G401 (cell line): ENCODE data around the gene EPHA6. TPM values are rescaled to one million over a fixed set of nuclear protein-coding genes. Genes with fewer than 3 reads are reported as not detected.
"Not testable (repeated sequence)": the region's sequence is repeated elsewhere in the genome, so short reads cannot be mapped to it uniquely, and the experiment has no call there.

Experiments
- DNase-seq: peaks from one replicate; pipeline ENCODE4 v3.0.0-alpha.2; 2015; ENCODE audit warnings: low spot score
- in situ Hi-C: cut with HindIII; loops from 2 replicates; pipeline ENCODE4 v1.10.0; 2016; ENCODE audit warnings: low sequenced_read_pairs, mixed read lengths
- total RNA-seq: library from RNA; depleted of rRNA; stranded (reverse); fragments of >200 nt; shearing (Covaris generic); gene quantifications from 2 replicates; pipeline ENCODE4 v1.2.3, GENCODE V29; 2014

Gene EPHA6
- total RNA-seq, 1 experiment from 2014 or later, result not detected

DNA sequence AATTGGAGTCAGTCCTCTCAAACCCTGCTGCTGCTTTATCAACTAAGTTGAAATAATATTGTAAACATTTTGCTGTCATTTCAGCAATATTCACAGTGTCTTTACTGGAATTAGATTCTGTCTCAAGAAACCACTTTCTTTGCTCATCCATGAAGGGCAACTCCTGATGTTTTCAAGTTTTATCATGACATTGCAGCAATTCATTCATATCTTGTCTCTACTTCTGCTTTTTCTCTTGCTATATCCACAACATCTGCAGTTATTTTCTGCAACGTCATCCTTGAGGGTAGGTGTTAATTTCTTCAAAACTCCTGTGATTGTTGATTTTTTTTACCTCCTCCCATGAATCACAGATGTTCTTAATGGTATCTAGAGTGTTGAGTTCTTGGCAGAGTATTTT is 181.6 kb downstream of the EPHA6 start:
- no peak for DNase-seq
- in situ Hi-C loops, result no loop called here

GRCh38 chr3:97001611-97002010 is 187.2 kb downstream of the EPHA6 start:
- in situ Hi-C loops, result no loop called here
- no peak for DNase-seq

GRCh38 chr3:97009427-97010019 is 195.1 kb downstream of the EPHA6 start:
- in situ Hi-C loops, result no loop called here

DNA sequence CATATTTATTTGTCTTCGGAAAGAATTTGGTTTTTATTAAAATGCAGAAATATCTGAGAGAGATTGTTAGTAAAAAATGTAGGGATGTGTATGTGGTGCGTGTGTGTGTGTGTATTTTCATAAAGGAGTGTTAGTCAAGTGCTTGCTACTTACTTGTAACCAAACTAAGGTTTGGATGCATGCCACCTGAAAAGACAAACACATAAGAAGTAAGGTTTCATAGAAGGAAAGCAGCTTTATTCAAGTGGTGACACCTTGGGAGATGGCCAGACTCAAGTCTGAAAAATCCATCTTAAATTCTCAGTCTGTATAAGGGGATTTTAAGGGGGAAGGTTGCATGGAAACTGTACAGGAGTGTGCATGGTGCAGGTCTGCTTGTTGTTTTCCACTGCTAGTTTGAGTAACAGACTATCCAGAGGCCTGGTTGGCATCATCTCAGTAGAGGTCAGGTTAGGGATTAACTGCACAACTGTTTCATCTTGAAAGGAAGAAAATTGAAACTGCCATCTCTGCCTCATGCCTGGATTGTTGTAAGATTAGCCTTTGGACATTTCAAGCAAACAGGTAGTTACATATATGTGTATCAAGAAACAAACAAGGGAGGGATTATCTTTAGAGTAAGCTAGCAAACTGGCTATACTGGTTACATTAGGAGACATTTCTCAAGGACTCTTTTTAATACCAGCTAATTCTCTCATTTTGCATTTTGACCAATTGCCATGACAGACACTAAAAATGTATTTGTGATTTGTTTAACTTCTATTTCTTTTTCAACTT is 196.7 kb downstream of the EPHA6 start:
- no peak for DNase-seq

More at GRCh38 chr3:97009427-97010019, 195.1 kb downstream of the EPHA6 start:
- no peak for DNase-seq

GRCh38 chr3:97021778-97022177 is 207.4 kb downstream of the EPHA6 start:
- in situ Hi-C loops, result no loop called here
- no peak for DNase-seq

More for the DNA sequence above, 196.7 kb downstream of the EPHA6 start:
- in situ Hi-C loops, result no loop called here

DNA sequence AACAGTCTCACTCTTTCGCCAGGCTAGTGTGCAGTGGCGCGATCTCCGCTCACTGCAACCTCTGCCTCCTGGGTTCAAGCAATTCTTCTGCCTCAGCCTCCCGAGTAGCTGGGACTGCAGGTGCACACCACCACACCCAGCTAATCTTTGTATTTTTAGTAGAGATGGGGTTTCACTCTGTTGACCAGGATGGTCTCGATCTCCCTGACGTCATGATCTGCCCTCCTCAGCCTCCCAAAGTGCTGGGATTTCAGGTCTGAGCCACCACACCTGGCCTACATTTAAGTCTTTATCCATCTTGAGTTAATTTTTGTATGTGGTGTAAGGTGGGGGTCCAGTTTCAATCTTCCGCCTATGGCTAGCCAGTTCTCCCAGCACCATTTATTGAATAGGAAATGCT is 211.2 kb downstream of the EPHA6 start:
- DNase-seq, in situ Hi-C loops: not testable (repeated sequence)

GRCh38 chr3:97029972-97030371 is 215.6 kb downstream of the EPHA6 start:
- no peak for DNase-seq
- in situ Hi-C loops, result no loop called here

DNA sequence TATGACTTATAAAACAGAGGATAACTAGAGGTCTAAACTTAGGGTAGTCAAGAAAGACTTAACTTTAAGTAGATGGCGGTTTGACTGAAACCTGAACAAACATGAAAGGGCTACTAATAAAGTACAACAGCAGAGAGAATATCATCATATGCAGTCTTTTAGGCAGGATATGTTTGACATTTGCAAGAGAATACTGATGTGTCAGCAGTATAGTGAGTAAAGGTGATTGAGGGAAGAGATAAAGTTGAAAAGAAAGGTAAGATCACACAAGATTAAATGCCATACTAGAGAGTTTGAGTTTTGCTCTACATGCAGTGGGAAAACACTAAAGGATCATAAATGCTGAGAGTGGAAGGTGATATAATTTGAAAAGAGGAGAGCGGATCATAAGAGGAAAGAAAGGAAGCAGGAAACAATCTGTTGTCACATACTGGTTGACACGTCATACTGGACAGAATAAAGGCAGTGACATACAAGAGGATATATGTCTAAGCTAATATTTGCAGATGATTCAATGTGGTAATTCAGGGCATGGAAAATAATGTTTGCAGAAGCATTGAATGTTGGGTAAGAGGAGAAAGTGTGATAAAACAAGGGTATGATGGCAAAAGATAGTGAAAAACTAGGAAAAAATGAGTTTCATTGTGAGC is 223.0 kb downstream of the EPHA6 start:
- in situ Hi-C loops, result no loop called here
- DNase-seq, result no peak

DNA sequence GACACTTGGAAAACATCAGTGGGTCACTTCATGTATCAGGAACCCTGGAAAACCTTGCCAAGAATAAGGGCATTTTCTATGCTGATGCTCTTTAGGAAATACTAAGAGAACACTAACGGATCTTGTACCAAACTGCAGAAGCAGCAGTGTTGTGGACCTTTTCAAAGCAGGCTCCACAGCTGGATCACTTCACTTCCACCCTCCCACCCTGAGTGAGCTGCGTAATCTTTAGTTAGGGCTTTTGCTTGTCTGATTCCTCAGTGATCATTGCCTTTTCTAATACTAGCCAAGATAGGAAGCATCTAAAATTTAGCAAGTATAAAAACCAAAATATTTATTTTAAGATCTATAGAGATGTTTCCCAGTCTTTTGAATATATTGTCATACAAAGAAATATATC is 229.0 kb downstream of the EPHA6 start:
- DNase-seq, result no peak
- in situ Hi-C loops, result no loop called here

GRCh38 chr3:97057365-97057764 is 243.0 kb downstream of the EPHA6 start:
- DNase-seq, result no peak
- in situ Hi-C loops, result no loop called here

DNA sequence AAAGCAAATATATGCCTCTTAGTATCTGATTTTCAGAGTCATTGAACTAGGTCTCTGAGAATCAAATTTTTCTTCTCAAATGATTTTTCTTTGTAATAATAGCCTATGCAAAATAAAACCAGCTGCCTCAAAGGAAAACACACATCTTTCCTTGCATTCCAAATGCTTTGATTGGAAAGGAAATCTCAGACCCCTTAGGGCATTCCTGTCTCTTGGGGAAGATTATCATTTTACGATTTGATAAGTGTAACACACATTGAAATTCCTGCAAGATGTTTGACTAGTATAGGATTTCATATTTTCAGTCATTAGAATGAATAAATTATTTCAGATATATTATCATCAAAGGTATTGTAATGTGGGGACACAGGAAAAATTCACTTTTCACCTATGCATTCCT is 244.8 kb downstream of the EPHA6 start:
- in situ Hi-C loops, result no loop called here
- DNase-seq, result no peak

- no peak for DNase-seq
- in situ Hi-C loops, result no loop called here
Observed at GRCh38 chr3:97066531-97066930, 252.1 kb downstream of the EPHA6 start.

- in situ Hi-C loops, result no loop called here
- DNase-seq, result no peak
Observed at GRCh38 chr3:97070302-97070701, 255.9 kb downstream of the EPHA6 start.

DNA sequence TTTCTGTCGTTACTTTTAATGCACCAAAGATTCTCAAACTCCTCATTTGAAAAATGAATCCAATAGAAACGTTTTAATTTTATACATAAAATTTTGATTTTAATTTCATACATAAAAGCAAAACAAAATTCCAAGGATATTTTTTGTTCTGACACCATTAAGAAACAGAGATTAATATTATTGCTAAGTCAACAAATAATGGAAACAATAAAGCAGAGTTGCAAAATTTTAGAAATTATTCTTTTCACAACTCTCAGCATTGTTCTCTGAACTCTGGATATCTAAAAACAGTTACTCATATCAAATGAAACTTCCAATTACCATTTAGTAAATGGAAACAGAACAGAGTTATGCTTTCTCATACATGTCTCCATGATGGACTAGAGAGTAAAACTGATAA is 260.2 kb downstream of the EPHA6 start:
- in situ Hi-C loops, result no loop called here
- DNase-seq, result no peak

DNA sequence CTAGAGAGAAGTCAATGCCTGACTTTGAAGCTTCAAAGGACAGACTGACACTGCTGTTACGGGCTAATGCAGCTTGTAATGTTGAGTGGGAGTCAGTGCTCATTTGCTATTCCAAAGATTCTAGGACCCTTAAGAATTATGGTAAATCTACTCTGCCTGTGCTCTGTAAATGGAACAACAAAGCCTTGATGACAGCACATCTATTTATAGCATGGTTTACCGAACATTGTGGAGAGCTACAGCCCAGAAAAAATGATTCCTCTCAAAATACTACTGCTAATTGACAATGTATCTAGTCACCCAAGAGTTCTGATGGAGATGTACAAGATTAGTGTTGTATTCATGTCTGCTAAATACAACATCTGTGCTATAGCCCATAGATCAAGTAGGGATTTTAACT is 262.3 kb downstream of the EPHA6 start:
- in situ Hi-C loops, result no loop called here
- DNase-seq, result no peak

- in situ Hi-C loops, result no loop called here
Observed at GRCh38 chr3:97089621-97090020, 275.2 kb downstream of the EPHA6 start.

GRCh38 chr3:97102641-97103040 is 288.2 kb downstream of the EPHA6 start:
- in situ Hi-C loops, result no loop called here
- DNase-seq, result no peak

More at GRCh38 chr3:97089621-97090020, 275.2 kb downstream of the EPHA6 start:
- DNase-seq, result no peak

DNA sequence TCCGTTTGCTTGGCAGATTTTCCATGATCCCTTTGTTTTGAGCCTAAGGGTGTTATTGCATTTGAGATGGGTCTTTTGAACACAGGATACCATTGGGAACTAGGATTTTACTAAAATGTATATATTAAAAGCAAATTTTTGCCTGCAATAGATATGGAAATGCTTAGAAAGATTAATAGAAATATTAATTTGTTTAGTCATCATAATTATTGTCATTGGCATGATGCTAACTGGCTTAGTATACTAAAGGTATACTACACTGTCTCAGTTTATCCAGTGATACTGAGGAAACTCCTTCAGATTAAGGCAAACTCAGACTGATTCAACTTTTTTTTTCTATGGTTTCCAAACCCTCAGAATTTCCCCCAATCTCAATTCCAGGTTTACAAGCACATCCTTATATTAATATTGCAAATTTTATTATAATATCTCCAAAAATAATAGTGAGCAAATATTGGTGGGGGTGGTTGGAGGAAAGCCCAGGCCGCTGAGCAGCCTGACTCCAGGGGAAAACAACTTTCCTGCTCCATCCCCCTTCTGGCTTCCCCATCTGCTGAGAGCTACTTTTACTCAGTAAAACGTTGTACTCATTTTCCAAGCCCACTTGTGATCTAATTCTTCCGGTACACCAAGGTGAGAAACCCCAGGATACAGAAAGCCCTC is 291.7 kb downstream of the EPHA6 start:
- in situ Hi-C loops, result no loop called here

DNA sequence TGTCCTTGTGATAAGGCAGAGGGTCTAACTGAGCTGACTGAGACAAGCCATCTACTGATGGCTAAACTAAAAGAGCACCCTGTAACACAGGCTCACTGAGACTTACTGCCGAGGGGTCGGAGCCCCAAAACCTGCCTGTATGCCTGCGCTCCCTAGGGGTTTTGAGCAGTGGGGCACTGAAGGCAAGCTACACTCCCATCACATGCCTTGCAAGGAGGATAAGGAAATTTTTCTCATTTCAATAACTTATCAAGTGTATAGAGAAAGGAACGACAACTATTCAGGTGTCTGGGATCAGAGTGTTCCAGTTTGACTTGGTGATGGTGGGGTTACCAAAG is 292.2 kb downstream of the EPHA6 start:
- in situ Hi-C loops, result no loop called here
- no peak for DNase-seq

More for the DNA sequence above, 291.7 kb downstream of the EPHA6 start:
- no peak for DNase-seq

GRCh38 chr3:97108136-97108535 is 293.7 kb downstream of the EPHA6 start:
- in situ Hi-C loops, result no loop called here
- no peak for DNase-seq
